GM15510 (cell line): ENCODE results near the gene PDILT.

Source experiments
- POLR2A ChIP-seq: IDR thresholded peaks from 3 replicates; pipeline ENCODE4 v1.6.1; 2011; ENCODE audit warnings: borderline replicate concordance; ENCODE audit not compliant: insufficient read length; ENCODE audit errors: extremely low read depth

Gene PDILT

DNA sequence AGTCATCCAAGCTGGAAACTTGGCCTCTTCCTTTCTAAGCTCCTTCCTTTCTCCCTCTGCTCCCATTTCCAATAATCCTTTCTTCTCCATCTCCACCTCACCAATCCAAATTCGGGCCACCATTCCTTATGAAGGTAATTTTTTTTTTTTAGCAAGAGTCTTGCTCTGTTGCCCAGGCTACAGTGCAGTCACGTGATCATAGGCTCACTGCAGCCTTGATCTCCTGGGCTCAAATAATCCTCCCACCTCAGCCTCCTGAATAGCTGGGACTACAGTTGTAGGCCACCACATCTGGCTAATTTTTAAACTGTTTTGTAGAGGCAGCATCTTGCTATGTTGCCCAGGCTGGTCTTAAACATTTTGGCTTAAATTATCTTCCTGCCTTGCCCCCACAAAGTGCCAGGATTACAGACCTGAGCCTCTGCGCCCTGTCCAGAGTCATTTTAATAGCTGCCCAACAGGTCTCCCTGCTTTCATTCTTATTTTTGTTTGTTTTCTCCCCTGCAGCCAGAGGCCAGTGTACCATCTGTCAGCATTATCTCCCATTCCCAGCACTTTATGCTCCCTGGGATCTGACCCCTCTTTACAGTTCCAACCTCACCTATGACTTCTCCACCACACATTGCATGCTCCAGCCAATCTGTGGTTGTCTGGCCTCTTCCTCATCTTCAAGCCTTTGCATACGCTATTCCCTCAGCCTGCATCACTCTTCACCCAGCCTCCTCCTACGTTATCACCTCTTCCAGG lies 75.0 kb downstream of the PDILT start:
- TF ChIP-seq POLR2A = no peak

GRCh38 chr16:20327444-20328041 lies 77.0 kb downstream of the PDILT start, which contains the start of gene GP2:
Gene GP2 (minus strand): TSS chr16:20327513. CDS start chr16:20326431, 1,082 bp downstream.
- no peak for TF ChIP-seq POLR2A

GRCh38 chr16:20326321-20326720 lies 78.2 kb downstream of the PDILT start:
- no peak for TF ChIP-seq POLR2A

- no peak for TF ChIP-seq POLR2A
Observed at GRCh38 chr16:20325005-20325404, 79.5 kb downstream of the PDILT start.

- no peak for TF ChIP-seq POLR2A
Observed at GRCh38 chr16:20323591-20324117, 80.9 kb downstream of the PDILT start.

DNA sequence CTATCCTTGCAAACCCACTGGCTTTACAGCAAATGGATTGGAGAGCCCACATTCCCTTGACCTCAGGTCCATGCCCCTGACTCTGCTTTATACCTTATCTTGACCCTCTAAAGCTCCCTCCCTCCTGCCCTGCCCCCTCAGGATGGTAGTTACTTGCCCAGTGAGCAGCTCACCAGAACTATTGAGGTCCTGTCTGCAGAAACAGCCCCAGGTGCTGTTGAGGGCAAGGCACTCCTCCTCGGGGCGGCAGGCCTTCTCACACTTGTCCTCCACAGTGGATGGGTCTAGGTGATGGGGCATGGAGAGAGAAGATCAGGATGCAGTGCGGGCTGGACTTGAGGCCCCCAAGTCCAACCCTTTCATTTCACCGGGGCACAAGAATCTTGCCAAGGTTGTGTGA lies 81.8 kb downstream of the PDILT start:
- TF ChIP-seq POLR2A = no peak

DNA sequence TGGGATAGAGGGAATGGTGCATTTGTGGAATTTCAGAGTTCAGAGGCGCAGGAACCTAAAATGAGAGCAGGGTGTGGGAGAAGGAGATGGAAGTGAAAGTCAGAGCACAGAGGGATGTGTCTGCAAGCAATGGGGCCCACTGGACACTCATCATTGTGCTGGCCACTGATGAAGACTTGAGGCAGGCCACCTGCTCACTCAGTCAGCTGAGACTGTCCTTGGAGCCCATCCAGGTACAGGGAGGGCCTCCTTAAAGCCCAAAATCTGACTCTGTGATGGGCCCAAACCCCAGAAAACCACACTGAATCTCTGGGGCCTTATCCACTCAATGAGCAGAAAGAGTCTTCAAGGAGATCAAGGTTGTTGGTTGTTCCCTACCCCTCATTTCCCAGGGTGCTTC lies 82.9 kb downstream of the PDILT start:
- TF ChIP-seq POLR2A = no peak

- no peak for TF ChIP-seq POLR2A
Observed at GRCh38 chr16:20320592-20320991, 83.9 kb downstream of the PDILT start.

DNA sequence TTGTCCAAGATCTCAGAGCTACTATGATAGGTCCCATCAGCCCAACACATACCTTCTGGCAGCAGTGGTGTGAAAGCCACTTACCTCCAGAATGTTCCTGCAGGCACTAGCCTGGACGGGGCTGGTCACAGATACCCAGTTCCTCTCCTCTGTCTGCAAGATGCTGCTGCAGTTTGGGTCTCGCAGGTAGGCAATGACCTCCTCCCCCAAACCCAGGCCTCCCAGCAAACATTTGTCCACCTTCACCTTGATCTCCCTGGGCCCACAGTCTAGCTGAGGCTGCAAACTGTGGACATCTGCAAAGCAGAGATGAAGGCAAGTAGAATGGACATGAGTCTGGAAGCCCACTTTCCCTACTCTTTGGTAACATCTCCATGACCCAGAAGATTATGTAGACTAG lies 84.4 kb downstream of the PDILT start:
- TF ChIP-seq POLR2A = no peak

- no peak for TF ChIP-seq POLR2A
Observed at GRCh38 chr16:20319406-20319805, 85.1 kb downstream of the PDILT start.

GRCh38 chr16:20318437-20318836 lies 86.1 kb downstream of the PDILT start:
- no peak for TF ChIP-seq POLR2A

DNA sequence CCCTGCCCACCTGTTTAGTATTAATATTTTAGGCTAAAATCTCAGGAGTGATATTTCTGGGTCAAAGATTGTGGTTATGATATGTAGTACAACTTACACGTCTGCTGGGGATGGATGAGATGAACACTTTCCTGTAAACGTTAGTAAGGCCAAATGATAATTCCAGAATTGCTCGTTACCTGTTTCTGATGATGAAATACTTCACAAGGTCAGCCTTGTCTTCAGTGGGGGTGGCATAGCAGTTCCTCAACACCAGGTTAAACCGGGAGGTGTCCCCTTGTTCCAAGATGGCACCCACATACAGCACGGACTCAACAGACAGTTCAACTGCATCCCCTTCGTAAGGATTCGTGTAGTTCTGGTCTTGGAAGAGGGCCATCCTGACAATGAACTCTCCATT lies 86.5 kb downstream of the PDILT start:
- TF ChIP-seq POLR2A = no peak

- TF ChIP-seq POLR2A = no peak
Observed at GRCh38 chr16:20317117-20317516, 87.4 kb downstream of the PDILT start.

DNA sequence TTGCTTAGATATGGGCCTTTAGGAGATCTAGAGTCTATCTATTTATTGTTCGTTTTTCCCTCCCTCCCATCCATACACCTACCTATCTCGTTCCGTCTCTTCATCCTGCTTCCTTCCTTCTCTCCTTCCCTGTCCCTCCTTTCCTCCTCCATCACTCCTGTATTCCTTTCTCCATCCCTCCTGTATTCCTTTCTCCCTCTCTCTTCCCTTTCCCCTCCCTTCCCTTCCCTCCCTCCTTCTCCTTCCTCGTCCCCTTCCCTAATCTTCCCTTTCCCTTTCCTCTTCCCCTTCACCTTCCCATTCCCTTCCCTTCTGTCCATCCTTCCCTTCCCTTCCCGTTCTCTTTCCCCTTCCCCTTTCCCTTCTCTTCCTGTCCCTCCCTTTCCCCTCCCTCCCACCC lies 87.8 kb downstream of the PDILT start:
- TF ChIP-seq POLR2A = no peak

- TF ChIP-seq POLR2A = no peak
Observed at GRCh38 chr16:20315764-20316163, 88.8 kb downstream of the PDILT start.

- no peak for TF ChIP-seq POLR2A
Observed at GRCh38 chr16:20314575-20314974, 90.0 kb downstream of the PDILT start.
